AG10803 (cell line): ENCODE results near the gene MICU1.

Experiments used
- DNase-seq: peaks from one replicate; pipeline ENCODE4 v3.0.0; 2010; ENCODE audit warnings: low read depth
- H3K4me3 ChIP-seq: 2 replicates; pipeline ENCODE4 v1.5.1; 2011; ENCODE audit warnings: mild to moderate bottlenecking, low read length, control low read depth
- CTCF ChIP-seq: conservative IDR thresholded peaks from 2 replicates; pipeline ENCODE4 v1.5.1; 2011; ENCODE audit warnings: mild to moderate bottlenecking, low read length, control low read depth, inconsistent platforms

The MICU1 gene

GRCh38 chr10:72587568-72587967 lies 38.3 kb downstream of the MICU1 start:
- H3K4me3 ChIP-seq: no peak overlapping the region
- DNase-seq: no peak
- no peak for TF ChIP-seq CTCF

- H3K4me3 ChIP-seq: no peak overlapping the region
- no peak for TF ChIP-seq CTCF
These were observed 51.2 kb downstream of the MICU1 start for GRCh38 chr10:72574636-72575035.

GRCh38 chr10:72573079-72573478 lies 52.8 kb downstream of the MICU1 start:
- no peak for DNase-seq
- no peak overlapping the region for H3K4me3 ChIP-seq
- no peak for TF ChIP-seq CTCF

More at GRCh38 chr10:72574636-72575035, 51.2 kb downstream of the MICU1 start:
- DNase-seq: no peak

GRCh38 chr10:72567889-72568640 lies 57.8 kb downstream of the MICU1 start:
- H3K4me3 ChIP-seq: no peak overlapping the region
- peak; percentile 4 for DNase-seq
- peak; percentile 14 for TF ChIP-seq CTCF

GRCh38 chr10:72567421-72567820 lies 58.5 kb downstream of the MICU1 start:
- DNase-seq: peak; percentile 55
- TF ChIP-seq CTCF: no peak
- H3K4me3 ChIP-seq: no peak overlapping the region

- DNase-seq: peak; percentile 93
- H3K4me3 ChIP-seq: no peak overlapping the region
- no peak for TF ChIP-seq CTCF
These were observed 61.3 kb downstream of the MICU1 start for GRCh38 chr10:72564596-72564995.

GRCh38 chr10:72563327-72563932 lies 62.4 kb downstream of the MICU1 start:
- H3K4me3 ChIP-seq: no peak overlapping the region
- DNase-seq: no peak

More at GRCh38 chr10:72563327-72563932, 62.4 kb downstream of the MICU1 start:
- TF ChIP-seq CTCF: no peak
